GM19035 (cell line): ENCODE results near the gene STAMBPL1.
"Not testable (repeated sequence)": the region's sequence is repeated elsewhere in the genome, so short reads cannot be mapped to it uniquely, and the experiment has no call there.

Experiments
- ATAC-seq: cut with Tn5 transposase; IDR thresholded peaks from one replicate; pipeline ENCODE4 v1.9.1; 2021; ENCODE audit not compliant: unreplicated experiment

STAMBPL1 gene

GRCh38 chr10:88879534-88880281, at the start of gene STAMBPL1:
TSS of gene STAMBPL1 (plus strand) at chr10:88880245. CDS start at chr10:88901709, 21,464 bp downstream.
- ATAC-seq, result peak; percentile 62

- ATAC-seq, result no peak
Measured at GRCh38 chr10:88830643-88831268, 49.3 kb upstream of the STAMBPL1 start.

- no peak for ATAC-seq
Measured at GRCh38 chr10:88831709-88832108, 48.3 kb upstream of the STAMBPL1 start.

GRCh38 chr10:88832376-88832775, 47.7 kb upstream of the STAMBPL1 start:
- ATAC-seq, result no peak

GRCh38 chr10:88833156-88833555, 46.9 kb upstream of the STAMBPL1 start:
- ATAC-seq, result no peak

GRCh38 chr10:88833723-88834122, 46.3 kb upstream of the STAMBPL1 start:
- no peak for ATAC-seq

GRCh38 chr10:88835096-88835909, 44.7 kb upstream of the STAMBPL1 start:
- ATAC-seq, result peak; percentile 88

- no peak for ATAC-seq
Measured at GRCh38 chr10:88835910-88836221, 44.2 kb upstream of the STAMBPL1 start.

GRCh38 chr10:88837632-88838031, 42.4 kb upstream of the STAMBPL1 start:
- not testable (repeated sequence) for ATAC-seq

- no peak for ATAC-seq
Measured at GRCh38 chr10:88838766-88839350, 41.2 kb upstream of the STAMBPL1 start.

- no peak for ATAC-seq
Measured at GRCh38 chr10:88840104-88840503, 39.9 kb upstream of the STAMBPL1 start.

- no peak for ATAC-seq
Measured at GRCh38 chr10:88840881-88841280, 39.2 kb upstream of the STAMBPL1 start.

GRCh38 chr10:88841316-88842111, 38.5 kb upstream of the STAMBPL1 start:
- ATAC-seq, result no peak

- ATAC-seq, result no peak
Measured at GRCh38 chr10:88843171-88843570, 36.9 kb upstream of the STAMBPL1 start.

GRCh38 chr10:88848499-88848898, 31.5 kb upstream of the STAMBPL1 start:
- no peak for ATAC-seq

GRCh38 chr10:88849234-88849633, 30.8 kb upstream of the STAMBPL1 start:
- no peak for ATAC-seq

- no peak for ATAC-seq
Measured at GRCh38 chr10:88850712-88851111, 29.3 kb upstream of the STAMBPL1 start.

- ATAC-seq, result no peak
Measured at GRCh38 chr10:88851706-88852105, 28.3 kb upstream of the STAMBPL1 start, which contains the start of gene ANKRD22. TSS of gene ANKRD22 (minus strand) at chr10:88851844. CDS start at chr10:88851607, 237 bp downstream.

- no peak for ATAC-seq
Measured at GRCh38 chr10:88852327-88852726, 27.7 kb upstream of the STAMBPL1 start.

GRCh38 chr10:88853155-88853881, 26.7 kb upstream of the STAMBPL1 start:
- ATAC-seq, result no peak
